Testis (tissue), 2 donors: ENCODE results near the gene GARIN1A.

Experiments used
- CTCF ChIP-seq, 3 experiments: fragments of 450-650 bp in 2 of 3; fragments of 200-600 bp in 1 of 3; sonication (generic) in 1 of 3; IDR thresholded peaks; one replicate each; pipeline ENCODE4 v1.5.1; 2016 to 2019; ENCODE audit warnings: antibody characterized with exemption in 3 of 3, mild to moderate bottlenecking in 2 of 3, moderate library complexity in 1 of 3
- POLR2A ChIP-seq: fragments of 450-650 bp; IDR thresholded peaks from one replicate; pipeline ENCODE4 v1.6.1; 2017; ENCODE audit warnings: antibody characterized with exemption, mild to moderate bottlenecking, moderate library complexity

DNA sequence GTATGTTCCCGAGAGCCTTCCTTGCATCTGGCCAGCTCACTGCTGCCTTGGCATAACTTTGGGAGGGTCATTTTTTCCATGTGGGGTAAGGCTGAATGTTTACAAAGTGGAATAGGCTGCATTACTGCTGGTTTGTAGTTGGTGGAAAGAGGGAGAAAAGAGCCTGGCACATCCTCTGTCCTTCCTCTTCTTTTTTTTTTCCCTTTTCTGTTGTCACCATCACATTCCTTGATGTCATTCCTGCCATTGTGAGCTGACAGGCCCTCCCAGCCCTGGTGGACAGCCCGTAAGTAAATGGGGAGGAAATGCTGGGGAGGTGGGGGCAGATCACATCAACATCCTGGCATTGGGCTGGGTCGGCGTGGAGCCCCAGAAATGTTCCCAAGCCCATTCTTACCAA is at the start of gene GARIN1A:
- no peak for TF ChIP-seq CTCF (IDR thresholded peaks at IDR 0.05)
- TF ChIP-seq POLR2A, result no peak
